UCSD-AML1 (cell line): ENCODE results near the gene FOXN3.

ENCODE experiments used
- DNase-seq: peaks from one replicate; lab custom pipeline; 2025; ENCODE audit not compliant: unreplicated experiment; lab: John Stamatoyannopoulos, UW

FOXN3 gene

DNA sequence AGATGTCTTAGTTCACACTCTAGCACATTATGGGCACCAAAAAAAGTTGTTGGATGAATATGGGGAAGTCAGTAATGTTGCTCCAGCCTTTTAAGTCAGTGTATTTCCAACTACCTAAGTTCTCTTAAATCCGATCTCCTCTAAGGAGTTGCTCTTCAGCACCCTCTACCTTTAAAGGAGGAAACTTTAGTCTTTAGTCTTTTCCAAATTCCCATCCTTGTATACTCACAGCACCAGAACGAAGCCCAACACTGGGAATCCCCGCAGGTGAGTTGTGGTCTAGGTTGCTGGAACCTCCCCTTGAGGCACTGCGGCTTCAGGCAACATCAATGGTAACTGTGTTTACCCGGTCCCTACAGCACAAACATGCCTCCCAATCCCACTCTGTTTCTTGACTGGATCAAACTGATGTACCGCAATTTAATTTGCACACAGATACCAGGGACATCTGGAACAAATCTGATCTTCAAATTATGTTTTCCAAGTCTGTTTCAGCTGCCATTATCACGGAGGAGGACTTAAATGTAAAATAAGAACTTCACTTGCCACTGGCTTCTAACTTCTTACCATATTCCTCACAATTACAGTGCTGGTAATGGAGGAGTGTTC lies 179.0 kb downstream of the FOXN3 start:
- DNase-seq: no peak

DNA sequence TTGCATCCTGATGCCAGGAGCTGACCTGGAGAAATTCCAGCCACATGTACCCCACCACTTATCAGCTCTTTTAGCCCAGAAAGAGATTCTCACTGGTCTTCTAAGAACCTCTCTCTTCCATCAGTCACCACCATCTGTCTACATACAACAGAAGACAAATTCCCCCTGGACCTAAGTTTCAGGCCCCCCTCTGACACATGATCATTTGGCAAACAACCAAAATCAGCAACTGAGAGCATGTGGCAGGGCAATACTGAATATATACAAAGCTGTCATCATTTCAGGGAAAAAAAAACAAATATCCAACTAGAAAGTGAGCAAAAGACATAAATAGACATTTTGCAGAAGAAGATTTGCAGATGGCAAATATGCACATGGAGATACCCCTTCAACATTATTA lies 180.2 kb downstream of the FOXN3 start:
- no peak for DNase-seq

DNA sequence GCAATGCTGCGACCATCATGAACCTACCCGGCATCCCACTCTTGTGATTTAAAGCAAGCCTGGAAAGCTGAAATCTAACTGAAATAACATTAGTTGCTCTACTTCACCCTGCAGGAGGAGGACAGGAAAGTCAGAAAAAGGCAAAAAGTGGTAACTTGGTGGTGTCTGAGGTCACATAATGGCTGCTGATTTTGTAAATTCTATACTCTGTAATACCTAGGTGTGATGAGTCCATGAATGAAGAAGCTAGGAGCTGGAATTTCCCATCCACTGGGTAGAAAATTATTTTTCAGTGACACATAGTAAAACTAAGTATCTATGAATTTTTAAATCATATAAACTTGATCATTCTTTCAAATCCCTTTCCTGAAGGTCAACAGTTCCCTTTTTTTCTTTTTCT lies 183.8 kb downstream of the FOXN3 start:
- no peak for DNase-seq

DNA sequence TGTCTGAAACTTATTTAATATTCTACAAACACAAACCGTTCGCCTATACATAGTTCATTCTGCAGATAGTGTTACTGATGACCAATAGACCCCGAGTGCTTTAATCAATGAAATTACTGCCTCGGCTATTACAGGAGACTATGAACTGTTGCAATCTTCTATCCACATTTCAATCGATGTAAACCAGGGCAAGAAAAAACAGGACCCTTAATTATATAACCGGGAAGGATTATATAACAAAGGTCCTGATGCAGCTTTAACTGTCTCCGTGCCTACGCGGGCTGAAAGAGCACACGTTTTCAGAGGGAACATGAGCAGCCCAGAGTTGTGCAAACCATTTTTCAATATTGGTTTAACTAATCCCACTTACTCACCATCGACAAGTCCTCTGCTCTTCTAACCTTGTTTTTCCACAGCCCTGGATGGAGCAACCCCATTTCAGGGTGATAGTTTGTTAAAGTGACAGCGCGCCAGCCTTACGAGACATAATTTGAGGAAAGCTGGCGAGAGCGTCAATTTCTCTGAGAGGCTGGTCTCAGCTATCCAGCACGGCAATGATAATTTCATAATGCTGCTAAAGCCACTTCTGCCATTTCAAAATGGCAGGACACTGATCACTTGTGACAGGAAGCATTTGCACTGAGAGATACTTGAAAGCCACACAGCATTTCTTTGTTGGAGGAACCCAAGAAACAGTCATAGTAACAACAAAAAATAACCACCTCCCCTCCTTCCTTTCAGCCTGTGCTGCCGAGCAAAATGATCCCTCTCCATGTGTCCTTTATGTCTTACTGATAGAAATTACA lies 184.6 kb downstream of the FOXN3 start:
- no peak for DNase-seq

DNA sequence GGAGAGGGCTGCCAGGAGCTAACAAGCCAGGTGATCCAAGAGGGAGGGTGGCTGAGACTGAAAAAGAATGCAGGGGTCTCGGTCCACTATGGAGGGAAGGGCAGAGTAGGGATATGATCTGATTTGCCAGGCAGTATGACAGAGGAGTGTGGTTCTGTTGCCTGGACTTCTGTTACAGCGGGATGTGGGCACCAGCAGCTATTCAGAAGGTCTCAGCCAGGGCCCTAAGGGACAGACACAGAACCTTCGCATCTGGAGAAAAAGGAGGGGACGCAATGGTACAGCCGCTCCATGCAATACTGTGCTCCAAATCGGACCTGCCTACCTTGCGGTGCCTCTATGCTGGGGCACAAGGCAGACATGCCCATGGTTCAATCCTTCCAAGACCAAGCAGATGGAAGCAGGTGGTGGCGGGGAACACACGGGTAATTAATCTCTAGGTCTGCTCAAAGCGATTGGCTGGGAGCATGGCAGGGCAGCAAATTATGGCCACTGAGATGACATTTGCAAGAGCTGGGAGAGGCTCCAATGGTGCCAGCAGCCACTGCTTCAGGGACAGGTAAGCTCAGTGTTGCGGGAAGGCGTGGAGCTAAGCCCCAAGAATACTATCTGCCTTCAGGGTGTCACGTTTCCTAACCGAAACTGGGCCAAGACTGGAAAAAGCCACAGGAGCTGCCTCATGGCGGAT lies 185.5 kb downstream of the FOXN3 start:
- no peak for DNase-seq

DNA sequence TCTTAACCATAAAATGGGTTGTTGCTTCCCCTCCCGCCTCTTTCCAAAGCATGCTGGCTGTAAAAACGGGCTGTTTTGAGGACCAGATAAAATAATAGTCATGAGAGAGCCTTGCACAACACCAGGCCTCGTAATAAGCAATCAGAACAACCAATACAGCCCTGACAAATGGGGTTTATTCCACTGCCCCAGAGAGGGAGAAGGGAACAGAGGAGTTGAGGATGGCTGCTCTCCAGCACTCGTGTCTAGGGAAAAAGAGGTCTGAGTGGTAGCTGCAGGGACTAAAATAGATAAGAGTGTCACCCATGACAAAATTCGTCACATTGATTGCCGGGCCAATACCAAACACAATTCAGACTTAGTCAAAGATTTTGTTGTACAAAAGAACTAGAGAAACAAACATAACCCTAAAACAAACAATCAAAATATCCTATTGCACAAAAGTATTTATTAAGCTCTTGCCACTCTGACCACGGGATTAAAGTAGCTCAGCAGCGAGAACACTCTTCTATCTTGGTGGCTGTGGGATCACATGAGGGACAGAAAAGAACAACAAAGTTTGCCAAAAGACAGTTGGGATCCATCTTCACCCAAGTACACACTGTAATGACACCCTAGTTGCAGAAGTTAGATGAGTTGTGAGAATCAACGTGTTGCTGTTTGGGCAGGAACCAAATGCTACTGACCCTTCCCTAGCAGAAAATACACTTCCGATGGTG lies 188.0 kb downstream of the FOXN3 start:
- DNase-seq: no peak

DNA sequence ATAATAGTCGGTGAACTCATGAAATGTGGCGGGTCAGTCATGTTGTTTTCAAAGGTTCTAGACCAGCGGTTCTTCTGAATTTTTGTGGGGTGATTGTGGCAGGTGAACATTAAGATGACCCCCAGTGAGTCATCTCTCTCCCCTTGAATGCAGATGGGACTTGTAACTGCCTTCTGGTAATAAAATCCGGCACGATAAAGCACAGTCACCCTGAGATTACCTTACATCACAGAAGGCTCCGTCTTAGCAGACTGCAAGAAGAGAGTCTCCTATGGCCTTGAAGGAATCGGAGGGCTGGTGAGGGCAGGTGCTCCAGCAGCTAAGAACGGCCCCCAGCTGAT lies 189.6 kb downstream of the FOXN3 start:
- DNase-seq: no peak

DNA sequence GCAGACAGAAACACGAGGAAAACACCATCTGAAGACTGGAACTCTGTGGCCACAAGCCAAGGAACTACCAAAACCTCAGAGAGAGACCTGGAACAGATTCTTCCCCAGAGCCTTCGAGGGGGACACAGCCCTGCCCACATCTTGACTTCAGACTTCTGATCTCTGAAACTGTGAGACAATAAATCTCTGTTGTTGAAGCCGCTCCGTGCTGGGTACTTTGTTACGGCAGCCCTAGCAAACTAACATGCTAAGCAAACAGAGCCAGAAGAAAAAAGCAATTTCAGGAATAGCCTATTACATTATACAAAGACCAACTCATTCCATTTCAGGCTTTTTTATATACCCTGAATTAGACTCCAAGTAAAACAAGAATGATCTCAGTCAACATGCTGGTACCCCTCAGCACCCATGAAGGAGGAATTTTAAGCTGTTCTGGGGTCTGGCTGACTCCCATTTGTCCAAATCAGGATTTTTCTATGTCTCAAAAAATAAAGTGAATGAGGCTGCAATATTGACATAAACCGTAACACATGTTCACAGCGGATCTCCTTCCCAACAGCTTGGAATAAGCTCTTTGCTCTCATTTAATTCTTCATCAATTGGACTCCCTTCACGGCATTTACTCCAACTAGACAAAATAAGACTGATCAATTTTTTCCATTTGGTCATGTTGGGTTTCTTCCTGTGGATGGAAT lies 190.1 kb downstream of the FOXN3 start:
- no peak for DNase-seq

DNA sequence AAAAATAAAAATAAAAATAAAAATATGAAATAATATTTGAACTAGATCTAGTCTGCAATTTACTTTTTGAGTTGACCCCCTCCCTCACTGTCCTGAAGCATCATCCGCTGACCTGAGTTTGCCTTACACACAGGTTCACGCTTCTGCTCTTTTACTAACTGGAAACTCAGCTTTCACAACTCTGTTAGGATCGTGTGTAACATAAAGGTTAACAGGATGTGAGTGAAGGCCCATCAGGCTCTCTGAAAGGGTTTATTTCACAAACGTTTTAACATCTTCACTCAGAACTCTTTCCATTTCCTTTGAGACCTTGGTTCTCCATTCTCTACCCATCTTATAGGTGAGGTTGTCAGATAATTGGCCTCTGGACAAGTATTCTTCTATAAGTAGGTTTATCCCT lies 191.4 kb downstream of the FOXN3 start:
- no peak for DNase-seq

DNA sequence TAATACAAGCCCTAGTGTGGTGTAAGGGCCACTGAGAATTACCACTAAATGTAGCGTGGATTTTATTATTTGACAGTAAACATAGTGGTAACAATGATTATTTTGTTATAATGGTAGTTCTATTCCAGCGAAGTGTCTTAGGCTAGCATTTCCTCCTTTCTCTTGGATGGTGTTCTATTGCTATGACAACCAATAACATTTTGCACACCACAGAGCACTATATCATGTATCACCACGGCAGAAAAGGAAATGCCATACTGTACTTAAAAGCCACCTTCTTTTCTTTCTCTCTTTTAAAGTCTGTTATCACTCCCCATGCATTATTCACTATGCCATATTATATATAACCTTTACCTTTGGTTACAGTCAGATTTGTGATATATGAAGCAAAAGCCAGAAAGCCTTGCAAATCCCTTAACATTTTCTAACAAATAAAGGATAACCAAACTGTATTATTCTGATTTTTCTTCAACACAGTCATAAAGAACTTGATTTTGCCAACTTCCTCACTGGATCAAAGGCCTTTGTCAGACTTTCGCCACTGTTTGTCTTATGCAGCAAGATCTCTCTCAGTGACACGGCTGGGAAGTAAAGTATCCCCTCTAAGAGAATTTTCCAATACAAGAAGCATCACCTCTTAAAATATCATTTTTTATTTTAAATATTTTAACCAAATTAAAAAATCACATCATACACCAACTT lies 195.8 kb downstream of the FOXN3 start:
- DNase-seq: no peak

DNA sequence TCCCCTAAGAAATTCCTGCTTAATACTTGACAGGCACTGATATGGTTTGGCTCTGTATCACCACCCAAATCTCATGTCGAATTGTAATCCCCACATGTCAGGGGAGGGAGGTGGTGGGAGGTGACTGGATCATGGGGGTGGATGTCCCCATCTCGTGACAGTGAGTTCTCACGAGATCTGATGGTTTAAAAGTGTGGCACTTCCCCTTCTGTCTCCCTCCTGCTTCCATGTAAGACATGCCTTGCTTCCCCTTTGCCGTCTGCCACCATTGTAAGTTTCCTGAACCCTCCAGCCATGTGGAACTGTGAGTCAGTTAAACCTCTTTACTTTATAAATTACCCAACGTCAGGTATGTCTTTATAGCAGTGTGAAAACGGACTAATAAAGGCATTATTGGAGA lies 198.0 kb downstream of the FOXN3 start:
- DNase-seq: no peak

DNA sequence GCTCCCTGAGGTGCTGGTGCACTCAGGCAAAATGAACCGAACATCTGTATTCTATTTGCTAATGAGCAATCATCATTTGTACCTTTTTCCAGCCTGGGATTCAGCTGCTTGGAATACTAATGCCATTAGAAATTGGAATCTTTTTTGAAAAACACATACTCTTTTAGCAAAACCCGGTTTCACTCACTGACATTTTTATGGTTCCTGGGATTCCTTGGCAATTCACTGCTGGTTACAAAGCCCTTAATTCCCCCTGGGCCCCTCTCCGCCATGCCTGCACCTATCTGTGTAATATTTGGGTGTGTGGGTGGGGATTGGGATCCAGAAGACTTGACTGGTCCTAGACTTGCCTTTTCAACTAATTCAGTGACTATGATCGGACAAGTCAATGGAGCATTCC lies 199.1 kb downstream of the FOXN3 start:
- DNase-seq: no peak

DNA sequence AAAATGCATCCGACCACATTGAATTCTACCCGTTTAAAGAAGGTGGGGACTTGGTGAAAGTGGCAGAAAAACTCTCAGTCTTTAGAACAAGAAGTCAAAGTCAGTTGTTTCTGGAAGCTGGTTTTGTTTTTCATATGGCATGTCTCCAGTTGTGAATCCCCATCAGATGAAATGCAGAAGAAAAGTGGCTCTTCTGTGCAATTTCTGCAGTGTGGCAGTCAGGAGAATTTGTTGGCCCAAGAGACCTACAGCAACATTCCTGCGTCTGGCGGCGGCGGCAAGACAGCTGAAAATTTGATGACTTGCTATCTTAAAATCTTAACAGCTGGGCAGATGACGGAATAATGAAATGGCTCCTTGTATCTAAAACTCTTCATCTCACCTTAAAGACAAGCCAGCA lies 201.5 kb downstream of the FOXN3 start:
- DNase-seq: no peak

DNA sequence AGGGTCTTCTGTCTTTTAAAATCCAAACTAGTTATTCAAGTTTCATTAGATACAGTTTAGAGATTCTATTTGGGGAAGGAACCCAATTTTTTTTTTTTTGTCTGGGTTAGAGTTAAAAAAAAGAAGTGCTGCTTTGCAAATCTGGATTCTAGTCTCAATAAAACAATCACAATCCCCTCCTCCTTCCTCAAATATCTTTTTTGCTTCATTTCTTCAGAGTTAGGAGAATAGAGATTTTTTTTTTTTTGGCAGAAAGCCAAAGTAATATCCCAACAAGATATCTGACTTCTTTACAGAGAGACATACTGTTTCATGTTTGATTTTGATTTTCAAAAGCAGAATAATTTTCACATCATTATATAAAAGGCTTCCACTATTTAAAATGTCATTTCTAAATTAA lies 201.9 kb downstream of the FOXN3 start:
- DNase-seq: no peak

DNA sequence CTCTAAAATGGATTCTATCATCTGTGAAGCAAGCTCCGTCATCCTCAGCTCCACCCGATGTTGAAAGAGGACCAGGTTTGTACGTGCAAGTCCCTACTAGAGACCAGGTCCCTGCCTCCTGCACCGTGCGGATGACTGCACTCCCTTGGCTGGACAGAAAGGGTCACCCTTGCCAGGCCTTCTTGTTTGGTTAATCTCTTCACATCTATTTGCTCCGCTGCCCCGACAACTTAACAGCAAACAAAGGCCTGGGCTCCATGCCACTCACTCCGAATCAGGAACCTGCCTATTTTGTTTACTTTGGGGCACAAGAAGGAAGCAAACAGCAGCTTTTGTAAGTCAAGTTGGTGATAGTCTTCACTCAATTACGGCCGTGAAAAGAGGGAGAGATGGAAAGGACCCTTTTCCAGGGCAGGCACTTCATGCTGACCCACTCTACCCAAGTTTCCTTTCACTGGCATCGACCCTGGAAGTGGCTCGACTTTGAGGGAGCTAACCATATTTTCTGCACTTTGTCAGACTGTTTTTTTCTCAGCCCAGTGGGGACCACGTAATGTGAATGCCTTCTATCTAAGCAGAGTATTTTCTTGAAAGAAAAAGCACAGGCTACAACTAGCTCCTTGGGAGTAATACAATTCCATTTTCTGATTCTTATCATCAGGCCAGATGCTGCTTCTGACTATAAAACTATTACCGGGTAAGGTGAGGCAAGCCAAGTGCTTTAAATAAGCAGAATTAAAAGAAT lies 202.6 kb downstream of the FOXN3 start:
- no peak for DNase-seq

DNA sequence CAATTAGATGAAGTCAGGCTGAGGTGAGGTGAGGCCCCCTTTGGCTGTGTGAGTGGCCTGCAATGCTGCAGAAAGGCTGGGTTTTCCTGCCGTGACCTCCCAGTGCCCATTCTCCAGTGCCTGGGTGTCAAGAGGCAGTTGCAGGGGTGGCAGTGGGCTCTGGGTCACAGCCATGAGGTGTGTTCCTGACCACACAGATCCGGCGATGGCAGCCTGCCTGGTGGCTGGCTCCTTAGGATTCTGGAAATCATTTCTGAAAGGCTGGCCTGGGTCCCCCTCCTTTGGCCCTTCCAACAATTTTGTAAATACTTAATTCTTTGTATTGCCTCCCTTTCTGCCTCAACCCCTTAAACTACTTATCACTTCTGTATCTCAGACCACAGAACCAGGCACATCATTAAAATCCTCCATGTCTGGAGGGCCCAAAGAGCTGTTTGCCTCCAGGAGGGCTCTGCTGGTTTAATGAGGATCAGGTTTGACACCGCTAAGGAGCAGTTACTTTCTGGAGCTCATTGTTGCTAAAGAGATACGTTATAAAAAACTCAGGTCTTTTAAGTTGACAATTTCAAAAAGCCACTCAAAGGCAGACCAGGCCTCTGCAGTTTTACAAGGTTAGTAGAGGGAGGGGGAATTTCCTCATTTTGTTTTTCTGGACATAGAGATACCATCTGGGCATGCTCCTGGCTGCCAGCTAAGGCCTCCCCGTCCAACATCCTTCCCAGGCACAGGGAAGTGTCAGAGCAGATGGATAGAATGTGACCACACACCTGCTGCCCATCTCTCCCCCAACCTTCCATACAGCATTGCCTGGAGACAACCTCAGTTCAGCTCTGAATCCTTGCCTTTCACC lies 204.4 kb downstream of the FOXN3 start:
- DNase-seq: no peak

DNA sequence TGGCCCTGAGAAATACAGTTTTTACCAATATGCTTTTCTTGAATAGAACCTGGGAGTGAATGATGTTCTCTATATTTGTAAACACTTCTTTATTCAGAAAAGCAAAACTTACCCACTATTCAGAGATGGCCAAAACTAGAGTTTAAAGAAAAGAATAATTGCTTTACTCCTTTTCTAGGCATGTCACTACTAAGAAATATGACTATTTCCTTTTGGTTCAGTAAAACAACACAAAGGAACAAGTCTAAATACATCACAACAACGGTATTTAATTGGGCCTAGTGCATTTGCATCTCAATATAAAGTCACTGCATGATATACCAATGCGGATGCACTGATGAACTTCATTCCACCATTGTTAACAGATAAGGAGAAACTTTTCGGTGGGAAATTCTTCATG lies 207.5 kb downstream of the FOXN3 start:
- DNase-seq: no peak

DNA sequence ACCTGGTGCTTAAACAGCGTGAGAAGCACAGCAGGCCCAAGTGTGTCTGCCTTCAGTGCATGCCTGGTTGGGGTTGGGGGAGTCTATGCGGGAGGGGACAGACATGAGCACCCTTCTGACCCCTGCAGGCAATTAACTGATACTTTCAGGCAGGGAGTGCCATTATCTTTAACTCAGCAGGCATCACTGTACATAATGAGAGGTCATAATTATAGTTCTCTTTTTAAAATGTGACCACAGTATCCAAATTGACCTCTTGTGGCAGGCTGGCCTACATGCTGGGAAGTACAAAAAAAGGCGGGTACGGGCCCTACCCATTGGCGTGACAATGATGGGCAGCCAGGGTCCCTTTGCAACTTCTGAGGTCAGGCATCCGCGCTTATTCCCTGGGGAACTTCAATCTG lies 209.1 kb downstream of the FOXN3 start:
- no peak for DNase-seq
